GM12864 (cell line): Measurements from ENCODE around the gene GLYR1.

Experiments
- DNase-seq: peaks from one replicate; pipeline ENCODE4 v3.0.0-alpha.2; 2011; ENCODE audit warnings: low read depth
- H3K4me3 ChIP-seq: 2 replicates; pipeline ENCODE4 v1.5.1; 2011; ENCODE audit warnings: mild to moderate bottlenecking, low read depth, low read length, control low read depth
- TF ChIP-seq, protein P1 (sequence below): IDR thresholded peaks from 2 replicates; pipeline ENCODE4 v1.5.1; 2011; ENCODE audit warnings: low read depth, mild to moderate bottlenecking, moderate library complexity, low read length, control low read depth, inconsistent platforms; ENCODE audit errors: missing control alignments

GLYR1 gene

DNA sequence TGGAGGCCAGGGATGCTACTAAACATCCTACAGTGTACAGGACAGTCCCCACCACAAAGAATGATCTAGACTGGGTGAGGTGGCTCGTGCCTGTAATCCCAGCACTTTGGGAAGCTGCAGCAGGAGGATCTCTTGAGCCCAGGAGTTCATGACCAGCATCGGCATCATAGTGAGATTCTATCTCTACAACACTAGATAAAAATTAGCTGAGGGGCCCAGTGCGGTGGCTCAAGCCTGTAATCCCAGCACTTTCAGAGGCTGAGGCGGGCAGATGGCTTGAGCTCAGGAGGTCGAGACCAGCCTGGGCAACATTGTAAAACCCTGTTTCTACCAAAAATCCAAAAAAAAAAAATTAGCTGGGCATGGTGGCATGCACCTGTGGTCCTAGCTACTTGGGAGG, 74.7 kb downstream of the GLYR1 start:
- TF ChIP-seq, protein P1, sequence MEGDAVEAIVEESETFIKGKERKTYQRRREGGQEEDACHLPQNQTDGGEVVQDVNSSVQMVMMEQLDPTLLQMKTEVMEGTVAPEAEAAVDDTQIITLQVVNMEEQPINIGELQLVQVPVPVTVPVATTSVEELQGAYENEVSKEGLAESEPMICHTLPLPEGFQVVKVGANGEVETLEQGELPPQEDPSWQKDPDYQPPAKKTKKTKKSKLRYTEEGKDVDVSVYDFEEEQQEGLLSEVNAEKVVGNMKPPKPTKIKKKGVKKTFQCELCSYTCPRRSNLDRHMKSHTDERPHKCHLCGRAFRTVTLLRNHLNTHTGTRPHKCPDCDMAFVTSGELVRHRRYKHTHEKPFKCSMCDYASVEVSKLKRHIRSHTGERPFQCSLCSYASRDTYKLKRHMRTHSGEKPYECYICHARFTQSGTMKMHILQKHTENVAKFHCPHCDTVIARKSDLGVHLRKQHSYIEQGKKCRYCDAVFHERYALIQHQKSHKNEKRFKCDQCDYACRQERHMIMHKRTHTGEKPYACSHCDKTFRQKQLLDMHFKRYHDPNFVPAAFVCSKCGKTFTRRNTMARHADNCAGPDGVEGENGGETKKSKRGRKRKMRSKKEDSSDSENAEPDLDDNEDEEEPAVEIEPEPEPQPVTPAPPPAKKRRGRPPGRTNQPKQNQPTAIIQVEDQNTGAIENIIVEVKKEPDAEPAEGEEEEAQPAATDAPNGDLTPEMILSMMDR: no peak
- no peak for DNase-seq
- no peak overlapping the region for H3K4me3 ChIP-seq

DNA sequence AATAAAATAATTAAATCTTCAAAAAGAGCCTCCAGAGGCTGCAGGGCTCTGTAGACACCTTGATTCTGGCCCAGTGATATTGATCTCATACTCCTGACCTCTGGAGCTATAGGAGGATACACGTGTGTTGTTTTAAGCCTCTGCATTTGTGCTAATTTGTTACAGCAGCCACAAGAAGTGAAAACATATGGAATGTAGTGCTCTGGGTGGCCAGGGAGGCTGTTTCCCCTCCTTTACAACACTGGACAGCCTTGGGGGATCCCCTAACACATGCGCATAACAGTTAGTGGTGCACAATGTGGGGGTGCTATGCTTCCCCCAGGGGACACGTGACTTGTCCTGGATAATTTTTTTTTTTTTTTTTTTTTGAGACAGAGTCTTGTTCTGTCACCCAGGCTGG, 75.4 kb downstream of the GLYR1 start:
- TF ChIP-seq, protein P1: no peak
- no peak overlapping the region for H3K4me3 ChIP-seq
- DNase-seq: no peak

DNA sequence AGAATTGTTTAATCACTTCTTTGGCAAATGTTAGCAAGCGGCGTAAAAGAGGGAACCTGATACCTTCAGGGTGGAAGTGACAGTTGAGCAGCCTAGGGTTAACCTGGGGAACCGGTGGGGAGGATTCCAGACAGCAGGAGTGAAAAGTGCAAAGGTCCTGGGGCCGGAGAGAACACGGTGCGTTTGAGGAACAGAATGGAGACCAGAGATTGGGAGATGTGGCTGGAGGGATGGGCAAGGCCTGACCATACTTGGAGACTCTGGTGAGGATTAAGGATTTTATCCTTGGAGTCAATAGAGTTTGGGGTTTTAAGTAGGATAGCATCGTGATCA, 77.8 kb downstream of the GLYR1 start:
- no peak for DNase-seq
- TF ChIP-seq, protein P1: no peak
- no peak overlapping the region; the same call in 1 of the 2 replicates for H3K4me3 ChIP-seq

DNA sequence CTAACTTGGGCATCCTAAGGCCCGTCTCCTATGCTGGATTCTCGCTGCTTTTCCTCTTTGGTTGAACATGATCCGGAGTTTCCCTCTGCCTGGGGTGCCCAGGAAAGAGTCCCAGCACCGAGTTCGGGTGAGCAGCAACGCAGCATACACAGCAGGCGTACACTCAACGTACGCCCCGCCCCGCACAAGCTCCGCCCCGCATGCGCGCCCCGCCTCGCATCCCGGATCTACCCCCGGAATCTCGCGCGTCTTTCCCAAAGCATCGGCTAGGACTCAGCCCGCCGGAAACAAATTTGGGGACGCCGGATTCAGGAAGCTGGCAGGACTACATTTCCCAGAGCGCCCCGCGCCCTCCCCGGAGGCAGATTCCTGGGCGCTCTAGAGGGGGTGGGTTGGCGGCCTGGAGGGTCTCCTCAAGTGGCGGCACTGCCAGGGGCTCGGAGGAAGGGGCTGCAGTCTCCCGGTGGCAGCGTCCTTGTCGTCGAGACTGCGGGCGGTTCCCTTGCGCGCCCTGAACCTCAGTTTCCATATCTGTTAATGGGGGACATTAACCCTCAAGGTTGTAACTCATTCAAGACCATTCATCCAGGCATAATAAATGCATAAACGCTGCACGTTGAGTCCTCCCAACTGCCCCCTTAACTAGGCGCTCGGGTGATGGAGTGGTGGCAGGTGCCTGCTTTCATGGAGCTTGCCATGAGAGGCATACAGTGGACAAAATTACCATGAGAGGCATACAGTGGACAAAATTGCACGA, 78.4 kb downstream of the GLYR1 start:
- peak overlapping the region; percentile 85 for H3K4me3 ChIP-seq
- TF ChIP-seq, protein P1: no peak
- DNase-seq: peak; percentile 73

DNA sequence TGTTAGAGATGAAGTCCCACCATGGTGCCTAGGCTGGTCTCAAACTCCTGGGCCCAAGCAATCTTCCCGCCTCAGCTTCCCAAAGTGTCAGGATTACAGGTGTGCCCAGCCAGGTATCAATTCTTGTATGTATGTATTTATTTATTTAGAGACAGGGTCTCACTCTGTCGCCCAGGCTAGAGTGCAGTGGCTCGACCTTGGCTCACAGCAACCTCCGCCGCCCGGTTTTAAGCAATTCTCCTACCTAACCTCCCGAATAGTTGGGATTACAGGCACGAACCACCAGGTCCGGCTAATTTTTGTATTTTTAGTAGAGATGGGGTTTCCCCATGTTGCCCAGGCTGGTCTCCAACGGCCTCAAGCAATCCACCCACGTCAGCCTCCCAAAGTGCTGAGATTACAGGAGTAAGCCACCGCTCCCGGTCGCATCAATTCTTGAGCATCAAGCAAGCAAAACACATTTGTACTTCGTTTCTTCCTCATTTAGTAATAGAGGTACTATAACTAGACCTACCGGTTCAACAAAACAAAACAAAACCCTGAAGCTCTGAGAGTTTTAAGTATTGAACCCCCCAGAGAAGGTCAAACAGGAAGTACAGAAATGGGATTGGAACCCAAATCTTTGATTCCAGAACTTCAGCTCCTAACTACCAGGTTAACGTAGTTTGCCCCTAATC, 79.1 kb downstream of the GLYR1 start:
- no peak for DNase-seq
- TF ChIP-seq, protein P1: no peak

DNA sequence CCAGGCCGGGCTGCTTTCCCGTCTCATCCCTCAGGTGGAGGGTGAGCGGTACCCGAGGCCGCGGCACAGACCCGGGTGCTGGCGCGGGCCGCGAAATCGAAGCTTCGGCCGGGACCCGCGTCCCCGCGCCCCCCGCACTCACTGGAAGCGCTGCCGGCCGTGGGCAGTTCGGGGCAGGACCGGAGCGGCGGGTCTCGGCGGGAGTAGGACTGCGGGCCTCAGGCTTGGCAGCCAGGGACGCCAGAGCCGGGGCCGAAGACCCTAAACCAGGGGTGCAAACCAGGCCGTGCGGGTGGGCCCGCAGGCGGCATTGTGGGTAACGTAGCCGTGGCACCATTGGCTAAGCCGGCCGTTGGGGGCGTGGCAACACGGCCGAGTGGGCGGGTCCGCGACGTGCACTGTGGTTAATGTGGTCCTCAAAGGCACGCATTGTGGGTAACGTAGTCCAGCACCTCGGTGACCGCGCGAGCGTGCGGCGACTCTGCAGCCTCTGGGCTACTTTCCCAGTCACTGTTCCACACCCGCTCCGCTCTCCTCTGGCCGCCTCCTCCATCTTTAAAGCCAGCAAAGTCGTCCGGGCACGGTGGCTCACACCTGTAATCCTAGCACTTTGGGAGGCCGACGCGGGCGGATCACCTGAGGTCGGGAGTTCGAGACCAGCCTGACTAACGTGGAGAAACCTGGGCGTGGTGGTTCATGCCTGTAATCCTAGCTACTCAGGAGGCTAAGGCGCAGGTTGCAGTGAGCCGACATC, 80.0 kb downstream of the GLYR1 start, which contains the start of gene ZNF500:
Gene ZNF500 (minus strand): TSS at position 288 of the 754 bp plus-strand sequence. CDS start 1,184 bp downstream, outside the sequence.
- TF ChIP-seq, protein P1: no peak
- peak; percentile 85 for DNase-seq
- H3K4me3 ChIP-seq: peak within 1 kb of the TSS; percentile 85

More for the DNA sequence above, 79.1 kb downstream of the GLYR1 start:
- H3K4me3 ChIP-seq: peak overlapping the region; percentile 85
